Mesenchymal stem cell (in vitro differentiated cells and primary cell): ENCODE results near the gene SUSD2.
A peak's percentile ranks its signal among the peaks of the same experiment; 100 is the strongest.
"Not testable (repeated sequence)": the region's sequence is repeated elsewhere in the genome, so short reads cannot be mapped to it uniquely, and the experiment has no call there.

Experiments used
- DNase-seq: peaks from one replicate; pipeline ENCODE4 v3.0.0-alpha.2; 2013
- H2AFZ ChIP-seq: one replicate; pipeline ENCODE4 v1.6.1; 2013; ENCODE audit warnings: low read depth, mild to moderate bottlenecking, control low read depth, inconsistent platforms, low read length, moderate library complexity
- H2AK5ac ChIP-seq: 2 replicates; pipeline ENCODE4 v1.6.1; 2013; ENCODE audit warnings: low read length, moderate library complexity, mild to moderate bottlenecking, inconsistent platforms; ENCODE audit not compliant: severe bottlenecking
- H2BK120ac ChIP-seq: one replicate; pipeline ENCODE4 v1.6.1; 2013; ENCODE audit warnings: low read depth, mild to moderate bottlenecking, inconsistent platforms, low read length, moderate library complexity
- H2BK12ac ChIP-seq, 2 experiments: one replicate each; pipeline ENCODE4 v1.6.1; 2013; ENCODE audit warnings: inconsistent platforms in 2 of 2, low read length in 2 of 2, mild to moderate bottlenecking in 2 of 2, moderate library complexity in 2 of 2, control low read depth in 1 of 2
- H2BK15ac ChIP-seq: one replicate; pipeline ENCODE4 v1.6.1; 2013; ENCODE audit warnings: mild to moderate bottlenecking, low read depth, inconsistent platforms; ENCODE audit not compliant: poor library complexity, severe bottlenecking
- H2BK5ac ChIP-seq: 2 replicates; pipeline ENCODE4 v1.6.1; 2013; ENCODE audit warnings: low read depth, mild to moderate bottlenecking, low read length, control low read depth, inconsistent platforms; ENCODE audit not compliant: poor library complexity, severe bottlenecking
- H3K14ac ChIP-seq, 2 experiments: one replicate each; pipeline ENCODE4 v1.6.1; 2013; ENCODE audit warnings: inconsistent platforms in 2 of 2, low read length in 2 of 2, control low read depth in 1 of 2, mild to moderate bottlenecking in 1 of 2, moderate library complexity in 1 of 2
- H3K18ac ChIP-seq, 2 experiments: one replicate each; pipeline ENCODE4 v1.6.1; 2013; ENCODE audit warnings: inconsistent platforms in 2 of 2, low read length in 2 of 2, control low read depth in 1 of 2, low read depth in 1 of 2, mild to moderate bottlenecking in 1 of 2
- H3K23ac ChIP-seq, 2 experiments: one replicate each; pipeline ENCODE4 v1.6.1; 2013; ENCODE audit warnings: inconsistent platforms in 2 of 2, low read length in 2 of 2, mild to moderate bottlenecking in 2 of 2, moderate library complexity in 2 of 2, control low read depth in 1 of 2
- H3K27ac ChIP-seq: 2 replicates; pipeline ENCODE4 v1.5.1; 2013; ENCODE audit warnings: mild to moderate bottlenecking, moderate library complexity, low read length, control low read depth, inconsistent platforms; ENCODE audit not compliant: poor library complexity, severe bottlenecking
- H3K27me3 ChIP-seq, 2 experiments: 2 replicates each; pipeline versions ENCODE4 v1.6.1 to v1.7.0; 2013; ENCODE audit warnings: low read length in 2 of 2, mild to moderate bottlenecking in 2 of 2, moderate library complexity in 2 of 2, control low read depth in 1 of 2, inconsistent platforms in 1 of 2; ENCODE audit not compliant: control insufficient read depth in 1 of 2, insufficient read depth in 1 of 2
- H3K36me3 ChIP-seq, 2 experiments: 2 replicates each; pipeline versions ENCODE4 v1.6.1 to v1.7.0; 2013; ENCODE audit warnings: low read length in 2 of 2, control low read depth in 1 of 2, inconsistent platforms in 1 of 2, low read depth in 1 of 2, mild to moderate bottlenecking in 1 of 2; ENCODE audit not compliant: insufficient read depth in 2 of 2, control insufficient read depth in 1 of 2
- H3K4ac ChIP-seq, 2 experiments: one replicate each; pipeline ENCODE4 v1.6.1; 2013; ENCODE audit warnings: inconsistent platforms in 2 of 2, low read length in 2 of 2, mild to moderate bottlenecking in 2 of 2, moderate library complexity in 2 of 2, control low read depth in 1 of 2, low read depth in 1 of 2
- H3K4me1 ChIP-seq: 2 replicates; pipeline ENCODE4 v1.6.1; 2013; ENCODE audit warnings: low read depth, low read length, control low read depth; ENCODE audit not compliant: control insufficient read depth, insufficient read depth
- H3K4me2 ChIP-seq: 2 replicates; pipeline ENCODE4 v1.6.1; 2013; ENCODE audit warnings: low read length, mild to moderate bottlenecking, inconsistent platforms; ENCODE audit not compliant: poor library complexity, severe bottlenecking
- H3K4me3 ChIP-seq, 2 experiments: 2 replicates each; pipeline versions ENCODE4 v1.5.1 to v1.7.0; 2013; ENCODE audit warnings: low read length in 2 of 2, mild to moderate bottlenecking in 2 of 2, control low read depth in 1 of 2, low read depth in 1 of 2; ENCODE audit not compliant: insufficient read depth in 1 of 2
- H3K79me1 ChIP-seq: replicated peaks from 2 replicates; pipeline ENCODE4 v1.6.1; 2013; ENCODE audit warnings: mild to moderate bottlenecking, control low read depth, low read length, inconsistent platforms; ENCODE audit not compliant: poor library complexity, severe bottlenecking
- H3K9ac ChIP-seq: 2 replicates; pipeline ENCODE4 v1.7.0; 2013; ENCODE audit warnings: mild to moderate bottlenecking, low read length, moderate library complexity
- H3K9me3 ChIP-seq: 2 replicates; pipeline ENCODE4 v1.7.0; 2013; ENCODE audit warnings: mild to moderate bottlenecking, low read length; ENCODE audit not compliant: control insufficient read depth
- H4K8ac ChIP-seq: one replicate; pipeline ENCODE4 v1.6.1; 2013; ENCODE audit warnings: inconsistent platforms, mild to moderate bottlenecking, low read length, moderate library complexity
- H4K91ac ChIP-seq: one replicate; pipeline ENCODE4 v1.6.1; 2013; ENCODE audit warnings: mild to moderate bottlenecking, low read length, inconsistent platforms
- WGBS: methylation state at CpG from one replicate; pipeline ENCODE4 v1.1.7; 2013; ENCODE audit warnings: mixed read lengths; 5-methylcytosine and 5-hydroxymethylcytosine counted together

The SUSD2 gene

DNA sequence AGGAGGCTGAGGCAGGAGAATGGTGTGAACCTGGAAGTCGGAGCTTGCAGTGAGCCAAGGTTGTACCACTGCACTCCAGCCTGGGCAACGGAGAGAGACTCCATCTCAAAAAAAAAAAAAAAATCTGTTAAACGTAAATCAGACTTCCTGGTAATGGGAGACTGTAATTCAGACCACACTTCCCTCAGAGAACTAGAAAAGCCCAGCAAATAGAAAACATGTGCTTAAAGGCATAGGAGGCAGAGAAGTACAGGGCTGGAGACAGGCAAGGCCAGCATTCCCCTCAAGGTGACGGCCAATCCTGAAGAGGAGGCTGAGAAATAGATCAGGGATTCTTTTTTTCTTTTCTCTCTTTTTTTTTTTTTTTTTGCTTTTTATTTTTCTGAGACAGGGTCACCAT, 55.4 kb downstream of the SUSD2 start:
- 79% methylated on average over 2 of the region's 4 CpGs for WGBS
- Histone ChIP-seq H3K23ac (no peak overlapping the region), H2BK12ac (no peak overlapping the region), H3K36me3 (no peaks in the 10 kb centered on the region), H3K4ac (no peak overlapping the region), H3K14ac (no peak overlapping the region), H3K27ac (no peak overlapping the region), H2BK120ac (no peak overlapping the region), H2AK5ac (no peak overlapping the region), H2BK15ac (no peak overlapping the region), H4K8ac (no peak overlapping the region), H3K18ac (no peak overlapping the region), H3K9me3 (no peaks in the 10 kb centered on the region), H3K27me3 (no peaks in the 10 kb centered on the region), H3K9ac (no peak overlapping the region), H2AFZ (no peak overlapping the region), H3K4me3 (no peak overlapping the region), H3K4me1 (peaks cover 2% of the 10 kb centered on the region), H4K91ac (no peak overlapping the region), H3K4me2 (no peak overlapping the region), H2BK5ac (no peak overlapping the region), H3K79me1 (no peaks in the 10 kb centered on the region)
- no peak for DNase-seq

DNA sequence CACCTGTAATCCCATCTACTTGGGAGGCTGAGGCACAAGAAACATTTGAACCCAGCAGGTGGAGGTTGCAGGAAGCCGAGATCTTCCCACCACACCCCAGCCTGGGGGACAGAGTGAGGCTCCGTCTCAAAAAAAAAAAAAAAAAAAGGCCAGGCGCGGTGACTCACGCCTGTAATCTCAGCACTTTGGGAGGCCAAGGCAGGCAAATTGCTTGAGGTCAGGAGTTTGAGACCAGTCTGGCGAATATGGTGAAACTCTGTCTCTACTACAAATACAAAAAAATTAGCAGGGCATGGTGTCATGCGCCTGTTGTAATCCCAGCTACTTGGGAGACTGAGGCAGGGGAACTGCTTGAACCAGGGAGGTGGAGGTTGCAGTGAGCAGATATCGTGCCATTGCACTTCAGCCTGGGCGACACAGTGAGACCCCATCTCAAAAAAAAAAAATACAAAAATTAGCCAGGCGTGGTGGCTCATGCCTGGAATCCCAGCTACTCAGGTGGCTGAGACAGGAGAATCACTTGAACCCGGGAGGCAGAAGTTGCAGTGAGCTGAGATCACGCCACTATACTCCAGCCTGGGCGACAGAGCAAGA, 56.9 kb downstream of the SUSD2 start:
- peaks cover 13% of the 10 kb centered on the region for H3K4me1 ChIP-seq
- 79% methylated on average over 5 of the region's 13 CpGs for WGBS

More for the DNA sequence above, 56.9 kb downstream of the SUSD2 start:
- not testable (repeated sequence) for H2BK15ac ChIP-seq, H3K9me3 ChIP-seq, H3K27ac ChIP-seq, H2BK120ac ChIP-seq, H4K91ac ChIP-seq, H3K9ac ChIP-seq, H3K4me3 ChIP-seq, H3K36me3 ChIP-seq, H3K27me3 ChIP-seq, H3K23ac ChIP-seq, H3K4ac ChIP-seq, H2BK5ac ChIP-seq, H2AFZ ChIP-seq, H3K18ac ChIP-seq, H3K79me1 ChIP-seq, H2AK5ac ChIP-seq, H3K4me2 ChIP-seq, H3K14ac ChIP-seq, H4K8ac ChIP-seq
- peak overlapping the region in 1 of 2 experiments; percentile 10 for H2BK12ac ChIP-seq
- DNase-seq = peak; percentile 51
